SIG-M5 treated with dmso at 0.1 percent for 504 hours (cell line): ENCODE data around the gene RNU2-63P.
A peak's percentile ranks its signal among the peaks of the same experiment; 100 is the strongest.
"Not testable (repeated sequence)": the region's sequence is repeated elsewhere in the genome, so short reads cannot be mapped to it uniquely, and the experiment has no call there.

ENCODE experiments used
- DNase-seq: peaks from one replicate; lab custom pipeline; 2025; ENCODE audit not compliant: unreplicated experiment; lab: John Stamatoyannopoulos, UW

Gene RNU2-63P

GRCh38 chr2:88032070-88032702 lies 15.8 kb upstream of the RNU2-63P start:
- DNase-seq, result no peak

- no peak for DNase-seq
Measured at GRCh38 chr2:88028931-88029330, 12.6 kb upstream of the RNU2-63P start.

GRCh38 chr2:88027697-88028389 lies 11.5 kb upstream of the RNU2-63P start:
- DNase-seq, result peak; percentile 61

DNA sequence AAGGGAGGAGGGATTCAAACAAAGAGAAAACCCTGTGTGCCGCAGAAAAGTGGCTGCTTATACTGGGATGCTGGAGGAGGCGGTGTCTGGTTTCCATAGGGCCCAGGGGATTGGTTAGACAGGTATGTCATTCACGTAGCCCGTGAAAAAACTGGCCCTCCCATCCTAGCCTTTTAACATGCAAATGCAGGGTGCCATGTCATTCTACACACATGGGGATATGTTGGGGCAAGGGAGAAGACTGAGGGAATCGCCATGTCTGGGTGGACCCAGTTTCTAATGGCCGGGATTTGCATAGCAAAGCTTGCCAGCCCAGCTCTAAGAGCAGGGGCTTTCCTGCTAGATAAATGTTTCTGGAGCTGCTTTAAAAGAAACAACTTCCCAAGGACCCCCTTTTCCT lies 8.2 kb upstream of the RNU2-63P start:
- no peak for DNase-seq

DNA sequence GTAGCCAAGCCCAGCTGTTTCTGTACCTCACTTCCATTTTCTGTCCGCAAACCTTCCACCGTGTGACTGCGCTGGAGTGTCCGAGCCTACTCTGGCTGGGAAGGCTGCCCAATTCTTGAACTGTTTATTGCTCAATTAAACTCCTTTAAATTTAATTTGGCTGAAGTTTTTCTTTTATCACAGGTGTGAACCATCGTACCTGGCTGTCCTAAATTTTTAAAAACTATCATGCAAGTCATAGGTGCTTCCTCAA lies 6.2 kb upstream of the RNU2-63P start:
- DNase-seq, result no peak

DNA sequence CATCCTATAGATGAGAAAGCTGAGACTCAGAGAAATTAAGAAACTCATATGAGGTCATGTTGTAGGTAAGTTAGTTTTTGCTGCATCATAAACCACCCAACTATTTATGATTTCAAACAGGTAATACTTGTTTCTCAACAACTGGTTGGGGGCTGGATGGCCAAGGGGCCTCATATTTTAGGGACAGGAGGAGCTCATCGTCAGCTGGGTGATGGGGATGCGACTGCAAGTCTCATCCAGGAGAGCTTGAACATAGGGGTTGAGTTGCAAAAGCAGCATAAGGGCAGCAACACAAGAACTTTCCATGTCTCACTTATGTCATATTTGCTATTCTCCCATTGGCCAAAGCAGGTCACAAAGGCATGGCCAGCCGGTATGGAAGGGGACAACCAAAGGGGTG lies 3.6 kb upstream of the RNU2-63P start:
- no peak for DNase-seq

DNA sequence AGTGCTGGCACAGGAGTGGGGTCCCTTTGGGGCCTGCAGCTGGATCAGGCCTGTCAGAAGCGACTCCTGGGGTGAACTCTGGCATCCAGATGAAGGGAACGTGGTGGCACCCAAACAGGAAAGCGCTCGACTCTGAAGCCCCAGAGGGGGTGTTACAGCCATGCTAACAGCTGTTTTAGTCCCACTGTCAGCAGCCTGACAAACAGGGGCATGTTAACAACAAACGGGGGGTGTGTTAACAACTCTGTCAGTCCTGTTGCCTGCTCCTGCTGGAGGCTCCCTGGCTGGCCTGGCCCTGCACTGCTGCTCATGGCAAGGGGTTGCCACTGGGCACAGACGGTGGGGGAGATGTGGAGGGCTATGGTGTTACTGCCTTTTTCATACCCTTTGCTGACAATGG lies 2.6 kb upstream of the RNU2-63P start:
- no peak for DNase-seq

GRCh38 chr2:88018077-88018805 lies 1.9 kb upstream of the RNU2-63P start:
- DNase-seq, result not testable (repeated sequence)

GRCh38 chr2:88017780-88018038 lies 1.4 kb upstream of the RNU2-63P start:
- not testable (repeated sequence) for DNase-seq

GRCh38 chr2:88016960-88017779 lies 823 bp upstream of the RNU2-63P start:
- DNase-seq, result peak; percentile 73

DNA sequence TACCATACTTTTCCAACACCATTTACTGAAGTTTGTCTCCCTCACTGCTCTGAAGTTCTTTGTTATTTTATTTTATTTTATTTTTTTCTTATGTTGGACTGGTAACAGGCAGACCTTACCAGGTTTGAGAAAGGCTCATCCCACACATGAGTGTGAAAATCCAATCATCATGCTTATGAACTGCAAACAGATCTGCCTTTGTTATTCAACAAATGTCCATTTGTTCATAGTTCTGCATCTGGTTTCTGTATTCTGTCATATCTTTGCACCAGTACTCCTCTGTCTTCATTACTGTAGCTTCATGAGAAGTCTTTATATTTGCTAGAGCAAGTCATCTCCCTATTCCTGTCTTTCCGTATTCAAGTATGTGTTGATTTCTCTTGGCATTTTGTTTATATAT lies 5.3 kb downstream of the RNU2-63P start:
- no peak for DNase-seq

DNA sequence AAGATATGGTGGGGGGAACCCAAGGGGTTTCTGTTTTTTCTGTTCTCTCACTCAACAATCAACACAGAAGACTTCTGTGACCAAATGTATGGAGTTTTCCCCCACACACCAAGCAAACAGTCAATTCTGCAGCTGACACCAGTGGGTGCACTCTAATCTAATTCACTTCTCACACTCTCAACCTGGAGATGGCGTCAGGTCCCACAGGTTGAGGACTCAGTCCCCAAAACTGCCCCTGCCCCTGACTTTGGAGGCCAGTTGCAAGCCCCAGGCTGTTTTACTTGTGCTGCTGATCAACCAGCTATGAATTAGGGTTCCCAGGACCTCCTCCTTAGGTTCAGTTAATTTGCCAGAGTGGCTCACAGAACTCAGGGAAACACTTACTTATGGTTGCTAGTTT lies 6.2 kb downstream of the RNU2-63P start:
- no peak for DNase-seq

GRCh38 chr2:88006912-88007439 lies 9.4 kb downstream of the RNU2-63P start:
- DNase-seq, result no peak

DNA sequence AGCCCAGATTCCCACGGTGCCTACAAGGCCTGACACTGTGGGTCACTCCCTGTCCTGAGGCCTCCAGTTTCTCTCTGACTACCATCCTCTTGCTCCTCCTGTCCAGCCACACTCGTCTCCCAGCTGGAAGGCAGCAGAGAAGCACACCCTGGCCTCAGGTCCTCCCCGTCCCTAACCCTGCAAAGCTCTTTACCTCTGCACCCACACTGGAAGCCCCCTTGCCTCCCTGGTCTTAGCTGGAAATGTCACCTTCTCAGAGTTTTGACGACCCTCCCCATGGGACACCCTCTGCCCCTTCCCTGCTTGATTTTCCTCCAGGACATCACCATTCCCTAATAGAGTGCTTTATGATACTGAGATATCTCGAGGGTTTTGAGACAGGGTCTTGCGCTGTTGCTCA lies 10.6 kb downstream of the RNU2-63P start:
- DNase-seq, result no peak

GRCh38 chr2:88003074-88003755 lies 13.1 kb downstream of the RNU2-63P start:
- DNase-seq, result no peak

DNA sequence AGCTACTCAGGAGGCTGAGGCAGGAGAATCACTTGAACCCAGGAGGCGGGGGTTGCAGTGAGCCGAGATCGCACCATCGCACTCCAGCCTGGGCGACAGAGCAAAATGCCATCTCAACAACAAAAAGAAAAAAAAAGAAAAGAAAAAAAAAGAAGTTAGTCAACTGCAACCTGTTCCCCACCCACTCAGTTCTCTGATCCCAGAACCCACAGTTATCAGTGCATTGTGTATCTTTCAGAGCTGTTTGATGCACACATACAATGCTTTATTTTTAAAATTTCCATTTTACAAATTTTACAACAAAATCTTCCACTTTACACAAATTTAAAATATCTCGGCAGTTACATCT lies 14.0 kb downstream of the RNU2-63P start:
- DNase-seq, result no peak

- DNase-seq, result not testable (repeated sequence)
Measured at GRCh38 chr2:88000474-88000873, 15.9 kb downstream of the RNU2-63P start.

DNA sequence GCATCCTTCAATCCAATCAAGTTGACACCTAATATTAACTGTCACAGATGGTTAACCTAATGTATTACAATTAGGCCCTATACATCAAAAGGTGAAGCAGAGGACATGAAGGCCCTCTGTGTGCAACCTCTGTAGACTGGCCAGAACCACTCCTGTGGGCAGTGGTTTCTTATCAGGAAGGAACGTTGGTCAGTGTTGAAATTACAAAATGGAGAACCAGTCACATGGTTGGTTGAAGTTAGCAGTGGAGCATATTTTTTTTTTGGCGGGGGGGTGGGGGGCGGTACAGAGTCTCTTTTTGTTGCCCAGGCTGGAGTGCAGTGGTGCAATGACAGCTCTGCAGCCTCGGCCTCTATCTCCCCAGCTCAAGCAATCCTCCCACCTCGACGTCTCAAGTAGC lies 19.8 kb downstream of the RNU2-63P start:
- no peak for DNase-seq

DNA sequence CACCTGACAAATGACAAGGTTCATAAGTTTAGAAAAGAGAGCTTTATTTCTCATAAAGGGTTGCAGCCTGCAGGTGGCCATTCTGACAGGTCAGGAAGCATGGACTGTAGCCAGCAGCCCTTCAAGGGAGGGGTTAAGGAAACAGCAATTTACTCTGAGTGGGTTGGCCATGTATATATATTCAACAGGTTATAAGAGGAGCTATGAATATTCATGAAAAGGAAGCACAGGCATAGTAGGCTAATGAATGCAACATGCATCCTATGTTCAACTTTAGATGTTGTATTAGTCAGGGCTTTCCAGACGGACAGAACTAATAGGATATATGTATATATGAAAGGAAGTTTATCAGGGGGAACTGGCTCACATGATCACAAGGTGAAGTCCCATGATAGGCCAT lies 20.6 kb downstream of the RNU2-63P start:
- DNase-seq, result no peak

GRCh38 chr2:87994304-87994850 lies 22.0 kb downstream of the RNU2-63P start:
- DNase-seq, result not testable (repeated sequence)

DNA sequence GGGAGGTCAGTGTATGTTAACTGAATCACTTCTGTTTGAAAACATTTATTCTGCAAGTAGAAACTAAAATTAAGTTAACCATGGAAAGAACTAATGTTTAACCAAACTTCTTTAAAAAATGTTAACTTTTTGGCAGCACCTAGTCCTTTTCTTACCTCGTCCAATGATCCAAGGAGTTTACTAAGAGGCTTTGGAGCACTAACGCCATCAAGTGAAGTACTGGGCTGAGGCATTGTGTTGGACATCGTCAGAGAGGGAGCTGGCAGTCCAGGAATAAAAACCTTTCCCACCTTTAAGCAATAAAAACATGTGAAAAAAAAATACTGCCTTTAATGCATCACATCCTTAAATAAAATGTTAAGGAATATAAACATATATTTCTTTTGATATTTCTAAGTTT lies 23.8 kb downstream of the RNU2-63P start:
- DNase-seq, result not testable (repeated sequence)
